ENCODE results near the gene TPRA1. TPM values are rescaled to one million over a fixed set of nuclear protein-coding genes. Genes with fewer than 3 reads are reported as not detected.

TPRA1 gene
- total RNA-seq, 1 donor from 2014 or later: 21.2 TPM

DNA sequence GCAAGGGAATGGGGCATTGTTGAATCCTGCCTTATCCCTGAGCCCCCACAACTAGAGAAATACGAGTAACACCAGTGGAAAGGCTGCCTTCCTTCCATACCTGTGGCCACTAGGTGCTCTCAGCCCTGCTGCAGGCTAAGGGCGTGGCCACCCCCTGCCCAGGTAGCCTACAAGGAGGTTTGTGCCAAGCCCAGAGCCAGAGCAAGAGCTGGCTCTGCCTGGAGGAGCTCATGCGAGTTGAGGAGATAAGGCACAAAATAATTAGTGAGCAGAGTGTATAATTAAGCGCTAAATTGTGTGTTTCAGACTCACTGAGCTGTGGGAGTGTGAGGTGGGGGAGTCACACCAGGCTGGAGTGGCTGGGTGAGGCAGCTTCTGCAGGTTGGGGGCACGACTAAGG, 49.2 kb downstream of the TPRA1 start:
- Mint-ChIP-seq H3K9me3 (ENCODE audit: unreplicated experiment) (peaks cover 9% of the 10 kb centered on the region), H3K27me3 (ENCODE audit: unreplicated experiment) (peaks cover 14% of the 10 kb centered on the region), H3K4me1 (ENCODE audit: low read depth, unreplicated experiment) (peaks cover 40% of the 10 kb centered on the region), H3K36me3 (ENCODE audit: unreplicated experiment) (no peaks in the 10 kb centered on the region), H3K4me3 (ENCODE audit: unreplicated experiment) (no peak overlapping the region), H3K27ac (ENCODE audit: unreplicated experiment) (no peak overlapping the region)
- no peak for TF ChIP-seq CTCF (IDR thresholded peaks at IDR 0.05; ENCODE audit: partially characterized antibody, unreplicated experiment)
- no peak for DNase-seq

- DNase-seq: no peak
- TF ChIP-seq CTCF (IDR thresholded peaks at IDR 0.05; ENCODE audit: partially characterized antibody, unreplicated experiment): no peak
- Mint-ChIP-seq H3K36me3 (ENCODE audit: unreplicated experiment) (no peaks in the 10 kb centered on the region), H3K9me3 (ENCODE audit: unreplicated experiment) (peaks cover 10% of the 10 kb centered on the region), H3K4me1 (ENCODE audit: low read depth, unreplicated experiment) (peaks cover 25% of the 10 kb centered on the region), H3K27ac (ENCODE audit: unreplicated experiment) (no peak overlapping the region), H3K4me3 (ENCODE audit: unreplicated experiment) (no peak overlapping the region), H3K27me3 (ENCODE audit: unreplicated experiment) (peaks cover 7% of the 10 kb centered on the region)
These were observed 51.0 kb downstream of the TPRA1 start for GRCh38 chr3:127539366-127540060.

DNA sequence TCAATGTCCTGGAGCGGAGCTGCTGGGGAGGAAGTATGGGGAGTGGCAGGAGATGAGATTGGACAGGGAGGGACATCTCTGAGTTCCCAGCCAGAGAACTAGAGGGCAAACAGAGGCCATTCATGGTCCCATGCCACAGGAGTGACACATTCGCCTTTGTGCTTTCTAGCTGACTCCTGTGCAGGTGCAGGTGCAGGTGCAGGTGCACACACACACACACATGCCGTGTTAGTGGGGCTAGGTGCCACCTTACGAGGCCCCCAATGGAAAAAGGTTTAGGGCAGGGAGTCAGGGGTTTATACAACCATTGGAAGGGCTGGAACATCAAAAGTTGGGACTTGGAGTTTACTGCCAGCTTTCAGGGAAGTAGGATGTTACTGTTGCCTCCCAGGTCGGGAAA, 52.0 kb downstream of the TPRA1 start:
- peaks cover 3% of the 10 kb centered on the region for H3K9me3 Mint-ChIP-seq (ENCODE audit: unreplicated experiment)
- peaks cover 17% of the 10 kb centered on the region for H3K4me1 Mint-ChIP-seq (ENCODE audit: low read depth, unreplicated experiment)
- no peak overlapping the region for H3K27ac Mint-ChIP-seq (ENCODE audit: unreplicated experiment)
- TF ChIP-seq CTCF (IDR thresholded peaks at IDR 0.05; ENCODE audit: partially characterized antibody, unreplicated experiment): no peak
- no peak overlapping the region for H3K4me3 Mint-ChIP-seq (ENCODE audit: unreplicated experiment)
- no peaks in the 10 kb centered on the region for H3K36me3 Mint-ChIP-seq (ENCODE audit: unreplicated experiment)
- no peak for DNase-seq
- H3K27me3 Mint-ChIP-seq (ENCODE audit: unreplicated experiment): peaks cover 6% of the 10 kb centered on the region

- no peak for DNase-seq
- H3K36me3 Mint-ChIP-seq (ENCODE audit: unreplicated experiment): no peaks in the 10 kb centered on the region
- peak overlapping the region; percentile 12 for H3K27ac Mint-ChIP-seq (ENCODE audit: unreplicated experiment)
- H3K9me3 Mint-ChIP-seq (ENCODE audit: unreplicated experiment): peaks cover 3% of the 10 kb centered on the region
- H3K27me3 Mint-ChIP-seq (ENCODE audit: unreplicated experiment): peaks cover 6% of the 10 kb centered on the region
- H3K4me1 Mint-ChIP-seq (ENCODE audit: low read depth, unreplicated experiment): peaks cover 4% of the 10 kb centered on the region
- no peak for TF ChIP-seq CTCF (IDR thresholded peaks at IDR 0.05; ENCODE audit: partially characterized antibody, unreplicated experiment)
- H3K4me3 Mint-ChIP-seq (ENCODE audit: unreplicated experiment): no peak overlapping the region
These were observed 53.4 kb downstream of the TPRA1 start for GRCh38 chr3:127536830-127537812.

All from glutamatergic neuron (in vitro differentiated cells).